Activated CD8-positive, alpha-beta memory T cell treated with anti-CD3 and anti-CD28 coated beads for 4 hours (primary cell): ENCODE measurements around the gene EDEM2.
"Not testable (repeated sequence)": the region's sequence is repeated elsewhere in the genome, so short reads cannot be mapped to it uniquely, and the experiment has no call there.

Experiments
- DNase-seq, 2 donors: peaks; one replicate each; pipeline ENCODE4 v3.0.0-alpha.2; 2020; ENCODE audit warnings: low read depth in 2 of 2

Gene EDEM2, protein sequence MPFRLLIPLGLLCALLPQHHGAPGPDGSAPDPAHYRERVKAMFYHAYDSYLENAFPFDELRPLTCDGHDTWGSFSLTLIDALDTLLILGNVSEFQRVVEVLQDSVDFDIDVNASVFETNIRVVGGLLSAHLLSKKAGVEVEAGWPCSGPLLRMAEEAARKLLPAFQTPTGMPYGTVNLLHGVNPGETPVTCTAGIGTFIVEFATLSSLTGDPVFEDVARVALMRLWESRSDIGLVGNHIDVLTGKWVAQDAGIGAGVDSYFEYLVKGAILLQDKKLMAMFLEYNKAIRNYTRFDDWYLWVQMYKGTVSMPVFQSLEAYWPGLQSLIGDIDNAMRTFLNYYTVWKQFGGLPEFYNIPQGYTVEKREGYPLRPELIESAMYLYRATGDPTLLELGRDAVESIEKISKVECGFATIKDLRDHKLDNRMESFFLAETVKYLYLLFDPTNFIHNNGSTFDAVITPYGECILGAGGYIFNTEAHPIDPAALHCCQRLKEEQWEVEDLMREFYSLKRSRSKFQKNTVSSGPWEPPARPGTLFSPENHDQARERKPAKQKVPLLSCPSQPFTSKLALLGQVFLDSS

DNA sequence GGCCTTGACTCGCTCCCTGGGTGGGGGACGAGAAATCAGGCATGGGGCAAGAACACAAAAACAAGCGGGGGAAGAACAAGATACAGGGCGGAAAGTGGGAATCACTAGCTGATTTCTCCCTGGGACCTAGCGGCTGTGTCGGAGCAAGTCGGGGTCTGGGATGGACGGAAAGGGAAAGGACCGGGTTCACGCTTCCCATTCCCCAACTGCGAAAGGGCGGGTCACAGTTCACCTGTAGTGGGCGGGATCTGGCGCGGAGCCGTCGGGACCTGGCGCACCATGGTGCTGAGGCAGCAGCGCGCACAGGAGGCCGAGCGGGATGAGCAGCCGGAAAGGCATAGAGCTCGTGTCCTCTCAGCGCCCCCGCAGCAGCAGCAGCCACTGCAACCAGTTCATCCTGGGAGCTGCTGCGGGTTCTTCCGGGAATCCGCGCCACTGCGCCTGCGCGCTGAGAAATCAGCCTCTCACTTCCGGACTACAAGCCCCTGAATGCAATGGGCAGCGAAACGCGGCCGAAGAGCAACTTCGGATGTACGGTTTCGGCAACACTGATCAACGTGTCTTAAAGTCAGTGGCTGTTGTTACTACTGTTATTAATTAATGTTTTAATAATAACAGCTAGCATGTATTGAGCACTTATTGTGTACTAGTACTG is at the start of gene EDEM2:
Gene EDEM2 (minus strand): TSS at position 417 of the 655 bp plus-strand sequence. CDS start 78 bp downstream, at position 339.
- DNase-seq: peak; percentile 84 to 85

DNA sequence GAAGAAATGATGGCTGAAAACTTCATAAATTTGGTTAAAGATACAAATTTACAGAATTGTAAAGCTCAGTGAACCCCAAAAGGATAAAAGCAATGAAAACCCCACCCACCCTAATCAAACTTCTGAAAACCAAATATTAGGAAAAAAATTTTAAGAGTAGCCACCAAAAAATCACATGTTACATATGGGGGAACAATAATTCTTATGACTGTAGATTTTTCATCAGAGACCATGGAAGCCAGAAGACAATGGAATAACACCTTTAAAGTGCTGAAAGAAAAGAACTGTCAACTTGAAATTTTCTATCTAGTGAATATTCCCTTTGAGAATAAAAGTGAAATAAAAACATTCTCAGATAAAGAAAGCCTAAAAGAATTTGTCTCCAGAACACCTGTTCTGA is 49.2 kb upstream of the EDEM2 start:
- DNase-seq: no peak

DNA sequence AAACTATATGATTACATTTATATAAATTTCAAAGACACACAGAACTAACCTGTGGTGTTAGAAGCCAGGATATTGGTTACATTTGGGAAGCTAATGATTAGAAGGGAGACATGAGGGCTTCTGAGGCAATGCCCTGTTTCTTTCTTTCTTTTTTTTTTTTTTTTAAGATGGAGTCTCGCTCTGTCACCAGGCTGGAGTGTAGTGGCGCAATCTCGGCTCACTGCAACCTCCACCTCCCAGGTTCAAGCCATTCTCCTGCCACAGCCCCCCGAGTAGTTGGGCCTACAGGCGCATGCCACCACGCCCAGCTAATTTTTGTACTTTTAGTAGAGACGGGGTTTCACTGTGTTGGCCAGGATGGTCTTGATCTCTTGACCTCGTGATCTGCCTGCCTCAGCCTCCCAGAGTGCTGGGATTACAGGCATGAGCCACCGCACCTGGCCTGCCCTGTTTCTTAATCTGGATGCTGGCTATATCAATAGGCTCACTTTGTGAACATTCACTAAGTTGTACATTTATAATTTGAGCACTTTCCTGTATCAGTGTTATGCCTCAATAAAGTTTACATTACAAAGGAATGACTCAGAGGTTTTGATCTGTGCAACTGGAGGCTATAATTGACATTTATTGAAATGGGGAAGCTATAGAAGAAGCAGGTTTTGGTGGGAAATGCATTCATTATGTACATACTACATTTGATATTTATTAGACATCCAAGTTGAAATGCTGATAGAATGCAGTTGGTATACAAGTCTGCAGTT is 46.1 kb upstream of the EDEM2 start:
- not testable (repeated sequence) for DNase-seq

DNA sequence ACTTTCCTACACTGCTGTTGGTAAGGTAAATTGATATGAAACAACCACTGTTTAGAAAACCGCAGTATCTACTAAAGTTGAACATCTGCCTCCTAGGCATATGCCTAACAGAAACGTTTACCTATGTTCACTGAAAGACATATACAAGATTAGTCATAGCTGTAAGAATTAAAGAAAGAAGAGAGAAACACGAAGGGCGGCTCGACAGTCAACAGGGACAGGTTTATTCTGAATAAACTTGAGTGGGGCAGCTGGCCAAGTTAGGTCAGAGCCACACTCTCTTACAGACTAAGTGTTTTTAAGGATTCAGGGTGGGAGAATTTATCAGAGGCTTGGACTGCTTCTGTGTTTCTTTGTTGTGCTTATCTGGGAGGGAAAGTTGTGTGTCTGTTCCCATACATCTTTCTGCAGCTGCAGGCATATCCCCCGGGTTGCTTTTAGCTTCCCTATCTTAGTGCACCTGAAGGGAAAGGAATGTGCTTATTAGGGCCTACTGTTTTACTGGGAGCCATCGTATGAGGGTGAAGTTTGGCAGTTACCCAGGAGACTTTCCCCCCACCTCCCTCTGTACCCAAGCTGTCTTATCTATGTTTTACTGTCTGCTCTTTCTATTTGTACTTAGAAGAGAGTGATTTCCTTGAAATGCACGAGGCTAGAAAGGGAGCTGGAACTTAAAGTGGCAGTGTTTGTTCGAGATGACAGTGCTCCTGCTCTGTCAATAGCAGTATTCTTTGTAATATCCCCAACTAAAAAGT is 45.2 kb upstream of the EDEM2 start:
- no peak for DNase-seq

DNA sequence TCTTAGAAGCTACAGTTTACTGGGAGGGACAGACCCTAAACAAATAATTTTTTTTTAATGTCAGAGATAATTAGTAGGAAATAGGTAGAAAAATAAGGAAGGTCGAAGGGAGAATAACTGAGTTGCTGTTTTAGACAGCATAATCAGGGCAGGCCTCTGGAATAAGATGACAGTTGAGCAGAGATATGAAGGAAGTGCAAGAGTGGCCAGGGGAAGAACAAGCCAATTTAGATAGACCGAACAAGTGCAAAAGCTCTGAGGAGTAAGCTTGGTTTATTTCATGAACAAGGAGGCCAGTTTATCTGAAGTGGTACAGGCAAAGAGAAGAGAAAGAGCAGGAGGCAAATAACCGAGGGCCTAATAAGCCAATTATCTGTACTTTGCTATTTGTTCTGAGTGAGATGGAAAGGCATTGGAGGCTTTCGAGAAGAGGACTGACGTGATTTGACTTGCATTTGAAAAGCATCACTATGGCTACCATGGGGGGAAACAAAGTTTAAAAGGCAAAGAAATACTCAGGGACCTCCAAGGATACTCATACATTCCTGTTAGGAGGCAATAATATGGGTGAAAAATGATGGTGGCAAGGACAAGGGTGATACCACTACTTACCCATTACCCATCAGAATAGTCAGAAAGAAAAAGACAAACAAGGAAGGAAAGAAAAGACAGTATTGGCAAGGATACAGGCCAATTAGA is 44.4 kb upstream of the EDEM2 start:
- DNase-seq: no peak

DNA sequence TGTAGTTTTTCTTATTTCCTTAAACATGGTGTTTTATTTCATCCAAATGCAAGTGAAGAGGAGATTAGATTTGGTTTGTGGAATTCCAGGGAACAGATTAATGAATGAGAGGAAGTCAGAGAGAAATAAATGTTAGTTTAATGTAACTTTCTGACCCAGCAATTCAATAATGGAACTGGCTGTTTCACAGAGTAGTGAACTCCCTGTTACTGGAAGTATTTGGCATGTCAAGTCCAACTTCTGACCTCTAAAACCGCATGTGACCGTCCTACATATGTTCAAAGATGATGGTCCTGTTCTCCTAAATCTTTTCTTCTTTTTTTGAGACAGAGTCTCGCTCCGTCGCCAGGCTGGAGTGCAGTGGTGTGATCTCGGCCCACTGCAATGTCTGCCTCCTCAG is 43.4 kb upstream of the EDEM2 start:
- DNase-seq: no peak

DNA sequence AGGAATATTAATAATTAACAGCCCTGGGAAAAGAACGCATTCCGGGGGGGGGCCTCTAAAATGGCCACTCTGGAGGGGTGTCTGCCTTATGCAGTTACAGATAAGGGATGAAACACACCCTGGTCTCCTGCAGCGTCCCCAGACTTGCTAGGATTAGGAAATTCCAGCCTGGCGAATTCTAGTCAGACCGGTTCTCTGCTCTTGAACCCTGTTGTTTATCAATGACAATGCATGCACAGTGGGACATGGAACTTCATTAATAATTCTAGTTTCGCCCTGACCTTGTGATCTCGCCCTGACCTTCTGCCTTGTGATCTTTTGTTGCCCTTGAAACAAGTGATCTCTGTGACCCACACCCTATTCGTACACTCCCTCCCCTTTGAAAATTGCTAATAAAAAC is 42.1 kb upstream of the EDEM2 start:
- not testable (repeated sequence) for DNase-seq

DNA sequence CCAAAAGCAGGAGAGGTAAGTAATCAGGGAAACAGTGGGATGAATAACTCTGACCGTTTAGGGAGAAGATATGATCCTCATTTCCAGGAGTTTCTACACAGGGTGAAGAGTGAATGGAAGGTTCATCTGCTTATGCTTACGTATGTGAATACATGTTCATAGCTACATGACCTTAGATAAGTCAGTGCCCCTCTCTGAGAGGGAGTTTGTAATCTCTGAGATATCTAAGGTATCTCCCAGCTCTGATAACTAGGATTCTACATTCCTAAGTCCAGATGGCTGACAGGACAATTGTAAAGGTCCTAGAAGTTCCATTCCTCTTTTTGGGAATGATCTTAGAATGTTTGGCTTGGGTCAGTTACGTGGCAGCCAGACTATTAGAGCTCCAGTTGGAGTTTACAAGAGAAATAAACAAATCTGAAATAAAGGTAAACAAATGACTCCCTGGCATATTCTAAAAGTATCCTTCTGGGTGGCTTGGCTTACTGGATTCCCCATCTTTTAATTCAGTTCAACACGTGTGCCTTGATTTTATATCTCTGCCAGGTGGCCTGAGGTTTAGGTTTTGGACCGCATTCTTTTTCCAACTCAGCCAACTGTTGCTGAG is 40.6 kb upstream of the EDEM2 start:
- DNase-seq: no peak

DNA sequence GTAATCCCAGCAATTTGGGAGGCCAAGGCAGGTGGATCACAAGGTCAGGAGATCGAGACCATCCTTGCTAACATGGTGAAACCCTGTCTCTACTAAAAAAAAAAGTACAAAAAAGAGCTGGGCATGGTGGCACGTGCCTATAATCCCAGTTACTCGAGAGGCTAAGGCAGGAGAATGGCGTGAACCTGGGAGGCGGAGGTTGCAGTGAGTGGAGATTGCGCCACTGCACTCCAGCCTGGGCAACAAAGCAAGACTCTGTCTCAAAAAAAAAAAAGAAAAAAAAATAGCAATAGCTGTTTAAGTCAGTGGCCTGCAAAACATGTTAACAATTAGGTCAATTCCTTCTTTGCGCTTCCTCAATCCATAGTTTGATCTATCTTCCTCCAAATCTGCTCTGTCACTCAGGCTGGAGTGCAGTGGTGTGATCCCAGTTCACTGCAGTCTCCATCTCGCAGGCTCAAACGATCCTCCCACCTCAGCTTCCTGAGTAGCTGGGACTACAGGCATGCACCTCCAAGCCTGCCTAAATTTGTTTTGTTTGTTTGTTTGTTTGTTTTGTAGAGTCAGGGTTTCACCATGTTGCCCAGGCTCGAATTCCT is 39.7 kb upstream of the EDEM2 start:
- not testable (repeated sequence) for DNase-seq

DNA sequence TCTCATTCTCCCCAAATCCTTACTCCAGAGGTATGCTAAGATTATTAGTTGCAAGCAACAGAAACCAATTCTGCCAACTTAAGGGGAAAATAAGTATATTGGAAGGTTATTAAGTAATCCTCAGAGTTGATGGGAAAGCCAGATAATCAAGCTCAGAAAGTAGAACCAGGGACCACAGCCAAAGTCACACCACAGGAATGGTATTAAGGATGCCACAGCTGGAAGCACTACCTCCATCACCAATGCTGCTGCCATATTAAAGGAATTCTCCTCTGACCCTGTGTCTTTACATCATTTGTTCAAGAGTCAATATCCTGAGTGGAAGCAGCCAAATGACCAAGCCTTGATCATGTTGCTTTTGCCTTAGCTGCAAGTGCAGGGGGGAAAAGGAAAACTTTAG is 34.6 kb upstream of the EDEM2 start:
- no peak for DNase-seq

DNA sequence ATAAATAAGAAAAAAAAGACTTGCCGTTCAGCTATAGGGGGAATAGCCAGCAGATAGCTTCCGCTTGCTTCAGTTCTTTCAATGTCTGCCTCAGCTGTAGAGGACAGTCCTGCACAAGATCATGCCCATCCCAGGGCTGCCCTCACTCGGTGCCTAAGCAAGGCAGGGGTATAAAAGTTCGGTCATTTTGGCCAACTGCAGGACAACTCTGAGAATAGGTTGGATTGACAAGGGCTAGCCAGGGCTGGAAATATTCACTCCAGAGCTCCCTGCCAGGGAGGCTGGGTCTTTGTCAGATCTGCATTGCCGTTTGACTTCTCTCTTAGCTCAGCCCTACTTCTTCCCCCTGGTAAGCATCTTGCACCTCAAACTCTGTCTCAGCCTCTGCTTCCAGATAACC is 33.1 kb upstream of the EDEM2 start:
- no peak for DNase-seq

DNA sequence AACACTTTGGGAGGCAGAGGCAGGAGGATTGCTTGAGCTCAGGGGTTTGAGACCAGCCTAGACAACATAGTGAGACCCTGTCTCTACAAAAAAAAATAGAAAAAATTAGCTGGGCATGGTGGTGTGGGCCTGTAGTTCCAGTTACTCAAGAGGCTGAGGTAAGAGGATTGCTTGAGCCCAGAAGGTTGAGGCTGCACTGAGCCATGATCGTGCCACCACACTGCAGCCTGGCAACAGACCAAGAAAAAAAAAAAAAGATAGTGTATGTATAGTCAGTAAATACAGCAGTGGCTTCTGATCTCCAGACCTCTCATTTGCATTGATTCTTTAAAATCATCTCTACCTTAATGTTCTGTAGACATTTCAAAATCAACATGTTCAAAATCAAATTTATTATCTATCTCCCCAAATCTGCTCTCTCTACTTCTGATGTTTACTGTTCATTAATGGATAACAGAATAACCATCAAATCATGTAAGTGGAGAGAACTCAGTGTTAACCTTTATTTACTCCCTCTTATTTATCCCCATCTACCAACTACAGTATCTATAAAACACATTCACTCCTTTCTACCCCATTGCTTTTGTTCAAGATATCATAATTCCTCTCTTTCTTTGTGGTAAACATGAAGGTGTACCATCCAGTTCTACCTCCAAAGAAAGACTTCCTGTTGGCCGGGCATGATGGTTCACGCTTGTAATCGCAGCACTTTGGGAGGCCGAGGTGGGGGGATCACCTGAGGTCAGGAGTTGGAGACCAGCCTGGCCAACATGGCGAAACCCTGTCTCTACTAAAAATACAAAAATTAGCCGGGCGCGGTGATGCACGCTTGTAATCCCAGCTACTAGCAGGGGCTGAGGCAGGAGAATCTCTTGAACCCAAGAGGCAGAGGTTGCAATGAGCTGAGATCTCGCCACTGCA is 32.4 kb upstream of the EDEM2 start:
- DNase-seq: no peak

DNA sequence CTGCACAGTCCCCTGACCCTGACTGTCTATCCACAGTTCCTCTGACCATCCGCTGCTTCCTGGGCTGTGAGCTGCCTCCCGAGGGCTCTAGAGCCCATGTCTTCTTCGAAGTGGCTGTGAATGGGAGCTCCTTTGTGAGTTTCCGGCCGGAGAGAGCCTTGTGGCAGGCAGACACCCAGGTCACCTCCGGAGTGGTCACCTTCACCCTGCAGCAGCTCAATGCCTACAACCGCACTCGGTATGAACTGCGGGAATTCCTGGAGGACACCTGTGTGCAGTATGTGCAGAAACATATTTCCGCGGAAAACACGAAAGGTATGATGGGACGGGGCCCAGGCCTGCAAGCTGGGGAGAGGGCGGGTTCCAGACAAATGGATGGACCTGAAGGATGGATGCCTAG is 29.0 kb upstream of the EDEM2 start:
- DNase-seq: no peak

DNA sequence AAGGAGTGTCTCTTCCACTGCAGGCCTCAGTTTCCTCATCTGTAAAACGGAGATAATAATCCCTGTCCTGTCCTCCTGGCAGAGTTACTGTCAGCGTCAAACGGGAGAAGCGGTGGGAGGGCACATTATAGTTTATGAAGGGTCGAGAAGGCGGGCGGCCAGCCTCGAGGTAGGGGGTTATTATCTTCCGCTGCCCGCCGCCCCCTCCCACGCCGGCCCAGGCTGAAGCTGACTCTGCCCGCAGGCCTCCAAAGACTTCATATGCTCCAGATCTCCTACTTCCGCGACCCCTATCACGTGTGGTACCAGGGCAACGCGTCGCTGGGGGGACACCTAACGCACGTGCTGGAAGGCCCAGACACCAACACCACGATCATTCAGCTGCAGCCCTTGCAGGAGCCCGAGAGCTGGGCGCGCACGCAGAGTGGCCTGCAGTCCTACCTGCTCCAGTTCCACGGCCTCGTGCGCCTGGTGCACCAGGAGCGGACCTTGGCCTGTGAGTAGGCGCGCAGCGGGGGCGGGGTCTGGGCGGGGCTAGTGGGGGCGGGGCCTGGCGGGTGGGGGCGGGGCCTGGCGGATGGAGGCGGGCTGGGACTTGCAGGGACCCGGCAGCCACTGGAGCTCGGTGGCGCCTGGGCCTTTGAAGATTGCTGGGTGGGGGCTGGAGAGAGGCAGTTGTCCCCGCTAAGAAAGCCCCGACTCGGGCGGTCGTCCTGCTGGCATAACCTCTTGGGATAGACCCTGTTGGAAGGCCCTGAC is 27.5 kb upstream of the EDEM2 start:
- DNase-seq: no peak

DNA sequence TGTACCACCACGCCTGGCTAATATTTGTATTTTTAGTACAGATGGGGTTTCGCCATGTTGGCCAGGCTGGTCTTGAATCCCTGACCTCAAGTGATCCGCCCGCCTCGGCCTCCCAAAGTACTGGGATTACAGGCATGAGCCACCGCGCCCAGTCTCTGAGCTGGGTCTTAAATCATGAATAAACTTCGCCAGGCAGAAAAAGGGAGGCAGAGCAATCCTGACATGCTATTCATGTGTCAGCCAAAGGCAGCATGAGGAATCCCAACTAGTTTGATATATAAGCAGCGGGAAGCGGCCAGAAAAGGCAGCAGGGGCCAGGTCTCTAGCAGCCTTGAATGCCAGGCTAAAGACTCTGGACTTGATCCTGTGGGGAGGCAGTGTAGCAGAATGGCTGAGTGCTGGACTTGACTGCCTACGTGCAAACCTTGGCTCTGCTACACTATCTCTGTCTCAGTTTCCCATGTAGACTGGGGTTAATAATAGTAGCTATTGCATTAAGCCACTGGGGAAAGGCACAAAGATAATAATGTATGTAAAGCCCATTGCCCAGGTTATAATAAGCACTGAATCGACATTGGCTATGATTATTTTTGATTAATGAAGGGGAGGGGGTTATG is 26.5 kb upstream of the EDEM2 start:
- DNase-seq: no peak

DNA sequence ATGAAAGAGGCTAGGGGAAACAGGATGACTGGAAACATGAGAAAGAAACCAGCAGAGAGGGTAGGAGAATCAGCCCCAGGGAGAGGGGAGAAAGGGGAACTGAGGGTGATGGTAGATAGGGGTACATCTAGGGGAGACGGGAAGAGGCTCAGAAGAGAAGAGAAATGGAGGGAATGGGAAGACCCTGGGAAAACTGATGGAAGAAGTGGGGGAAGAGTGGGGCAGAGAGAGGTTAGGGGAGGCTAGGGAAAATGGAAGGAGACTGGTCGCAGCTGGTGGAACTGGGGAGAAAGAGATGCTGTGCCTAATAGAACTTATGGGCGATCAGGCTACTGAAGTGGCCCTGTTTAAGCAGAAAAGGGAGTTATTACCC is 25.3 kb upstream of the EDEM2 start:
- no peak for DNase-seq

DNA sequence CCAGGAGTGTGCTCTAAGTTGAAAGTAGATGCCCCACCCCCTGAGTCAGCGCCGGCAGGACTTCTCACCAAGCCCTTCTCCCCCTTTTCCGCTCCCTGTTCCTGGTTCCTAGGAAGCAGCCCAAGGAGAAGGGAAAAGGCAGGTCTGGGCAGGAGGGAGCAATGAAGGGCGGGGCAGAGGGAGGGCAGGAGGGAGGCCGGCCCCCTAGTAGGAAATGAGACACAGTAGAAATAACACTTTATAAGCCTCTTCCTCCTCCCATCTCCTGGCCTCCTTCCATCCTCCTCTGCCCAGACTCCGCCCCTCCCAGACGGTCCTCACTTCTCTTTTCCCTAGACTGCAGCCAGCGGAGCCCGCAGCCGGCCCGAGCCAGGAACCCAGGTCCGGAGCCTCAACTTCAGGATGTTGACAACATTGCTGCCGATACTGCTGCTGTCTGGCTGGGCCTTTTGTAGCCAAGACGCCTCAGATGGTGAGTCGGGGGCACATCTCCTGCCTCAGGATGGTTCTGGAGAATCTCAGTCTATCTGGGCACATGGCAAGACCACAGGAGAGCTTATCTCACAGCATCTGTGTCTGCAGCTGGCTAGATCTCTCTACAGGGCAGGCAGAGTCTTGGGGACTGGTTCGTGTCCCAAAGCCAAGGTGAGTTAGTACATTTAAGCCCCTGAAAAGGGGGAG is 24.8 kb upstream of the EDEM2 start, which contains the start of gene PROCR:
Gene PROCR (plus strand): TSS at position 320 of the 681 bp plus-strand sequence. CDS start 83 bp downstream, at position 403.
- DNase-seq: no peak
